ENCODE results near the gene RASSF8.
A peak's percentile ranks its signal among the peaks of the same experiment; 100 is the strongest.

The RASSF8 gene, protein sequence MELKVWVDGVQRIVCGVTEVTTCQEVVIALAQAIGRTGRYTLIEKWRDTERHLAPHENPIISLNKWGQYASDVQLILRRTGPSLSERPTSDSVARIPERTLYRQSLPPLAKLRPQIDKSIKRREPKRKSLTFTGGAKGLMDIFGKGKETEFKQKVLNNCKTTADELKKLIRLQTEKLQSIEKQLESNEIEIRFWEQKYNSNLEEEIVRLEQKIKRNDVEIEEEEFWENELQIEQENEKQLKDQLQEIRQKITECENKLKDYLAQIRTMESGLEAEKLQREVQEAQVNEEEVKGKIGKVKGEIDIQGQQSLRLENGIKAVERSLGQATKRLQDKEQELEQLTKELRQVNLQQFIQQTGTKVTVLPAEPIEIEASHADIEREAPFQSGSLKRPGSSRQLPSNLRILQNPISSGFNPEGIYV

GRCh38 chr12:25958428-25959070 is at the start of gene RASSF8:
Gene RASSF8, plus strand, starts transcription at chr12:25958682. Its CDS starts 96,662 bp downstream, at chr12:26055344.
- Mint-ChIP-seq H3K27ac (no peak within 1 kb of the TSS), H3K27me3 (peaks cover 61% of the 10 kb centered on the region), H3K4me1 (peaks cover 18% of the 10 kb centered on the region), H3K9me3 (no peaks in the 10 kb centered on the region), H3K4me3 (peak within 1 kb of the TSS; percentile 75), H3K36me3 (ENCODE audit: low read depth) (no peaks in the 10 kb centered on the region)
- DNase-seq (peak; percentile 24), ATAC-seq (peak; percentile 70)

- no peak for ATAC-seq
- H3K4me1 Mint-ChIP-seq: no peaks in the 10 kb centered on the region
- no peak overlapping the region for H3K27ac Mint-ChIP-seq
- no peaks in the 10 kb centered on the region for H3K36me3 Mint-ChIP-seq (ENCODE audit: low read depth)
- no peak for DNase-seq
- H3K27me3 Mint-ChIP-seq: peaks cover 5% of the 10 kb centered on the region
- no peaks in the 10 kb centered on the region for H3K9me3 Mint-ChIP-seq
- H3K4me3 Mint-ChIP-seq: no peak overlapping the region
These were observed 43.9 kb upstream of the RASSF8 start for GRCh38 chr12:25914551-25914950.

- Mint-ChIP-seq H3K4me1 (no peaks in the 10 kb centered on the region), H3K36me3 (ENCODE audit: low read depth) (no peaks in the 10 kb centered on the region), H3K27me3 (no peaks in the 10 kb centered on the region), H3K27ac (no peak overlapping the region), H3K9me3 (no peaks in the 10 kb centered on the region), H3K4me3 (no peak overlapping the region)
- DNase-seq: no peak
- no peak for ATAC-seq
These were observed 33.9 kb upstream of the RASSF8 start for GRCh38 chr12:25924491-25925001.

- H3K27me3 Mint-ChIP-seq: no peaks in the 10 kb centered on the region
- no peak overlapping the region for H3K4me3 Mint-ChIP-seq
- H3K36me3 Mint-ChIP-seq (ENCODE audit: low read depth): no peaks in the 10 kb centered on the region
- no peaks in the 10 kb centered on the region for H3K9me3 Mint-ChIP-seq
- no peaks in the 10 kb centered on the region for H3K4me1 Mint-ChIP-seq
- no peak for DNase-seq
- no peak for ATAC-seq
- H3K27ac Mint-ChIP-seq: no peak overlapping the region
These were observed 33.4 kb upstream of the RASSF8 start for GRCh38 chr12:25925064-25925463.

GRCh38 chr12:25926536-25926935 is 31.9 kb upstream of the RASSF8 start:
- DNase-seq (no peak), ATAC-seq (no peak)
- H3K27ac Mint-ChIP-seq: no peak overlapping the region
- no peaks in the 10 kb centered on the region for H3K36me3 Mint-ChIP-seq (ENCODE audit: low read depth)
- no peaks in the 10 kb centered on the region for H3K9me3 Mint-ChIP-seq
- no peaks in the 10 kb centered on the region for H3K4me1 Mint-ChIP-seq
- no peaks in the 10 kb centered on the region for H3K27me3 Mint-ChIP-seq
- no peak overlapping the region for H3K4me3 Mint-ChIP-seq

- Mint-ChIP-seq H3K27ac (no peak overlapping the region), H3K4me3 (no peak overlapping the region), H3K36me3 (ENCODE audit: low read depth) (no peaks in the 10 kb centered on the region), H3K27me3 (peaks cover 6% of the 10 kb centered on the region), H3K4me1 (no peaks in the 10 kb centered on the region), H3K9me3 (no peaks in the 10 kb centered on the region)
- DNase-seq (no peak), ATAC-seq (no peak)
These were observed 29.3 kb upstream of the RASSF8 start for GRCh38 chr12:25929142-25929541.

DNA sequence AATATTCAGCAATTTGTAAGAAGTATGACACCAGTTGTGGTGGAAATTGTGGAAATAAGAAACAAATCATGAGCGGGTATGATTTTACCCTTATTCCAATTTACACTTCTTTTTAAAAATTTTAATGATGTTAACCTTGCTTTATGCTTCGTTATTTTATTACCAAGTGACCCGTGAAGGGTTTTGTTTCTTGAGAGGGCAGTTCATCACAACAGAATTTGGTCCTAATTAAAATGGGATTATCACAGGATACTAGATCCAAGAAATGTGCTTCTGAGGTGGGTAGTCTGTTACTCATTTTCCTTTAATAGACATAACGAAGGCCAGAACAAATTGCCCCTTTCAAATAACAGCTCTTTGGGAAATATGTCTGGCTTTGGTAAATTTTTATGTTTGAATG is 25.5 kb upstream of the RASSF8 start:
- Mint-ChIP-seq H3K27ac (no peak overlapping the region), H3K27me3 (peaks cover 7% of the 10 kb centered on the region), H3K4me1 (no peaks in the 10 kb centered on the region), H3K36me3 (ENCODE audit: low read depth) (no peaks in the 10 kb centered on the region), H3K4me3 (no peak overlapping the region), H3K9me3 (no peaks in the 10 kb centered on the region)
- no peak for ATAC-seq
- no peak for DNase-seq

DNA sequence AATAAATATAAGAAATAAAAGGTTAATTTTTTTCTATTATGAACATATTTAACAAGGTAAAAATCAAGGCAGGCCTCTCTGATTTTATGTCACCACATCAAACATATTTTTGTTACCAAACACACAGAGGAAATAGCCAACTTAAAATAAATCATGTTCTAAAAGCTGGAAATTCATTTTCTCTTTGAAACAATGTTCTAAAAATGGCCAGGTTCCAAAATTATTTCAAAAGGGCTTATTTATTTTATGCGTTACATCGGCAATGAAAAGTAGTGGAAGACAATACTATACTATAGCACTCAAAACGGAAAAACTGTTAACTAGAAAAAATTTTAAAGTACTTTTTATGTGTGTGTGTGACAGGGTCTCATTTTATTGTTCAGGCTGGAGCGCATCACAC is 24.0 kb upstream of the RASSF8 start:
- H3K27me3 Mint-ChIP-seq: peaks cover 7% of the 10 kb centered on the region
- ATAC-seq (no peak), DNase-seq (no peak)
- H3K4me3 Mint-ChIP-seq: no peak overlapping the region
- H3K36me3 Mint-ChIP-seq (ENCODE audit: low read depth): no peaks in the 10 kb centered on the region
- no peak overlapping the region for H3K27ac Mint-ChIP-seq
- no peaks in the 10 kb centered on the region for H3K4me1 Mint-ChIP-seq
- no peaks in the 10 kb centered on the region for H3K9me3 Mint-ChIP-seq

GRCh38 chr12:25935355-25936144 is 22.9 kb upstream of the RASSF8 start:
- H3K9me3 Mint-ChIP-seq: no peaks in the 10 kb centered on the region
- DNase-seq (no peak), ATAC-seq (no peak)
- no peak overlapping the region for H3K27ac Mint-ChIP-seq
- H3K4me1 Mint-ChIP-seq: no peaks in the 10 kb centered on the region
- H3K27me3 Mint-ChIP-seq: peaks cover 7% of the 10 kb centered on the region
- no peaks in the 10 kb centered on the region for H3K36me3 Mint-ChIP-seq (ENCODE audit: low read depth)
- H3K4me3 Mint-ChIP-seq: no peak overlapping the region

- Mint-ChIP-seq H3K27ac (no peak overlapping the region), H3K4me3 (no peak overlapping the region), H3K36me3 (ENCODE audit: low read depth) (no peaks in the 10 kb centered on the region), H3K9me3 (no peaks in the 10 kb centered on the region), H3K4me1 (no peaks in the 10 kb centered on the region), H3K27me3 (peaks cover 7% of the 10 kb centered on the region)
- ATAC-seq (no peak), DNase-seq (no peak)
These were observed 21.4 kb upstream of the RASSF8 start for GRCh38 chr12:25937096-25937495.

DNA sequence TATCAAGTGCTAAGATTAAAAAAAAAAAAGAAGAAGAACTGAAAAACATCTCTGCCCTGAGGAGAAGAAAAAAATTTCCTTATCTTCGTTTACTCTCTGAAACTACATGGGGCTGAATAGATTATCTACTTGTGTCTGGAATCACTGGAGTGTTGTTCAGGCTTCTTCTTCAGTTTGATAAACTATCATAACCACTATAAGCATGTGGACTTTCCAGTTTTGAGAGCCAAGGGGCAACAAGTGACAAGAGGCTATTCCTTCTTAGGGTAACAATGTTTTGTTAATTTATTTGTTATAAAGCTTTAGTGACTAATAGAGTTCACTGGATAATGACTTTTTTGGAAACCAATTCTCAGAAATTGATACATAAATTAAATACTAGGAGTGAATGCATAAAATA is 19.9 kb upstream of the RASSF8 start:
- Mint-ChIP-seq H3K27ac (no peak overlapping the region), H3K36me3 (ENCODE audit: low read depth) (no peaks in the 10 kb centered on the region), H3K4me3 (no peak overlapping the region), H3K9me3 (no peaks in the 10 kb centered on the region), H3K27me3 (peaks cover 3% of the 10 kb centered on the region), H3K4me1 (no peaks in the 10 kb centered on the region)
- DNase-seq: no peak
- ATAC-seq: no peak

- H3K9me3 Mint-ChIP-seq: no peaks in the 10 kb centered on the region
- H3K4me3 Mint-ChIP-seq: no peak overlapping the region
- H3K27ac Mint-ChIP-seq: no peak overlapping the region
- no peaks in the 10 kb centered on the region for H3K27me3 Mint-ChIP-seq
- DNase-seq (no peak), ATAC-seq (no peak)
- H3K4me1 Mint-ChIP-seq: no peaks in the 10 kb centered on the region
- no peaks in the 10 kb centered on the region for H3K36me3 Mint-ChIP-seq (ENCODE audit: low read depth)
These were observed 18.9 kb upstream of the RASSF8 start for GRCh38 chr12:25939606-25940005.

- no peaks in the 10 kb centered on the region for H3K4me1 Mint-ChIP-seq
- ATAC-seq (no peak), DNase-seq (no peak)
- no peaks in the 10 kb centered on the region for H3K27me3 Mint-ChIP-seq
- no peaks in the 10 kb centered on the region for H3K36me3 Mint-ChIP-seq (ENCODE audit: low read depth)
- no peak overlapping the region for H3K4me3 Mint-ChIP-seq
- no peaks in the 10 kb centered on the region for H3K9me3 Mint-ChIP-seq
- H3K27ac Mint-ChIP-seq: no peak overlapping the region
These were observed 17.6 kb upstream of the RASSF8 start for GRCh38 chr12:25940886-25941285.

DNA sequence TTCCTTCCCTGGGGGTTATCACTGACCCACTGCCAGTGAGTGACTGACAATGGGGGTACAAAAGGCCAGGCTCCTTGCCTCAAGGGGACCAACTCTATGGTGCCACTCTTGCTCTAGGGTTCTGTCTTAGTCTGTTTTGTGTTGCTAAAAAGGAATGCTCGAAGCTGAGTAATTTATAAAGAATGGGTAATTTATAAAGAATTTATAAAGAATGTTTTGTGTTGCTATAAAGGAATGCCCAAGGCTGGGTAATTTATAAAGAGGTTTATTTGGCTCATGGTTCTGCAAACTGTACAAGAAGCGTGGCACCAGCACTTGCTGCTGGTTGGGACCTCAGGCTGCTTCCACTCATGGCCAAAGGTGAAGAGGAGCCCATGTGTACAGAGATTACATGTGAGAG is 15.8 kb upstream of the RASSF8 start:
- no peaks in the 10 kb centered on the region for H3K4me1 Mint-ChIP-seq
- DNase-seq (no peak), ATAC-seq (no peak)
- H3K27ac Mint-ChIP-seq: no peak overlapping the region
- no peaks in the 10 kb centered on the region for H3K27me3 Mint-ChIP-seq
- H3K36me3 Mint-ChIP-seq (ENCODE audit: low read depth): no peaks in the 10 kb centered on the region
- no peaks in the 10 kb centered on the region for H3K9me3 Mint-ChIP-seq
- no peak overlapping the region for H3K4me3 Mint-ChIP-seq

DNA sequence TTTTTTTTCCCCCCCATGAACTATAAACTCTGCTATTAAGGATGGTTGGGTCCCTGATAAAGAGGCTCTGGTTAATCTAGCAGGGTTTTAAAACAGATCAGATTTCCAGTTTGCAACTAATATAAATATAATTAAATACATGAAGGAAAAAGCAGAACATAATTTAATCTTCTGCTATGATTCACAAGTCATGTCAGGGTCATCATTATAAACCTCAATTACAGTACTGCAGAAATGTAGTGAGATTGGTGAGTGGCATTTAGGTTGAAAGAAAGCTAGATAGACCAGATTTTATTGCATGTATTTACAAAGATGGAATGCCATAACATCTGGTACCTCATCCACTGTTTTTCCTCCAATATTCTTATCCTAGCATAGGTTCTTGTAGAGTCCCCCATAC is 14.5 kb upstream of the RASSF8 start:
- H3K27me3 Mint-ChIP-seq: no peaks in the 10 kb centered on the region
- no peaks in the 10 kb centered on the region for H3K4me1 Mint-ChIP-seq
- DNase-seq (no peak), ATAC-seq (no peak)
- no peaks in the 10 kb centered on the region for H3K36me3 Mint-ChIP-seq (ENCODE audit: low read depth)
- no peaks in the 10 kb centered on the region for H3K9me3 Mint-ChIP-seq
- no peak overlapping the region for H3K4me3 Mint-ChIP-seq
- H3K27ac Mint-ChIP-seq: no peak overlapping the region

All from activated naive CD8-positive, alpha-beta T cell treated with anti-CD3 and anti-CD28 coated beads, Interleukin-2, amount 50 U/mL, for 24 hours (primary cell).